Measurements from ENCODE around the gene LDB1. TPM values are rescaled to one million over a fixed set of nuclear protein-coding genes. Genes with fewer than 3 reads are reported as not detected.

The LDB1 gene
- total RNA-seq, 2 experiments from 2014 or later, result 50.8 to 60.9 TPM

- BruUV-seq (replicated peaks), result no TSS peak
- no peaks in the 10 kb centered on the region for H3K4me1 ChIP-seq (ENCODE audit: insufficient read depth, low read length, poor library complexity, severe bottlenecking)
Measured at GRCh38 chr10:102102421-102102820, 17.7 kb downstream of the LDB1 start.

DNA sequence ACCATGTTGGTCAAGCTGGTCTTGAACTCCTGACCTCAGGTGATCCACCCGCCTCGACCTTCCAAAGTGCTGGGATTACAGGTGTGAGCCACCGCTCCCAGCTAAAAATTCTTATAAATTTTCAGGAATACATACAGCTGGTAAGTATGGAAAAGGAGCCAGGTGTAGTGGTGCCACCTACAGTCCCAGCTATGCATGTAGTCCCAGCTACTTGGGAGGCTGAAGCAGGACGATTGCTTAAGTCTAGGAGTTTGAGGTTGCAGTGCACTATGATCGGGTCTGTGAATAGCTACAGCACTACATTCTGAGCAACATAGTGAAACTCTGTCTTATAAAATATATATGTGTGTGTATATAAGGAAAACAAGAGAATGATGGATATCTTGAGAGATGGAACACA, 19.0 kb downstream of the LDB1 start:
- Histone ChIP-seq H3K4me1 (ENCODE audit: insufficient read depth, low read length, poor library complexity, severe bottlenecking) (no peaks in the 10 kb centered on the region), H3K4me3 (ENCODE audit: low read depth, low read length, poor library complexity, severe bottlenecking) (no peak overlapping the region), H3K9me3 (ENCODE audit: low read length) (no peaks in the 10 kb centered on the region), H4K20me1 (ENCODE audit: insufficient read depth, low read length) (no peaks in the 10 kb centered on the region), H2AFZ (ENCODE audit: low read length) (no peak overlapping the region), H3K36me3 (ENCODE audit: insufficient read depth, low read length) (peaks cover 3% of the 10 kb centered on the region; the same call in 1 of the 2 replicates), H3K79me2 (ENCODE audit: insufficient read depth, low read depth, low read length) (no peaks in the 10 kb centered on the region), H3K27ac (ENCODE audit: low read depth, low read length, poor library complexity, severe bottlenecking) (no peak overlapping the region), H3K4me2 (ENCODE audit: low read length) (no peak overlapping the region), H3K9me2 (ENCODE audit: insufficient read depth, low read length) (no peaks in the 10 kb centered on the region)
- intact Hi-C loops (cut with micrococcal nuclease; ENCODE audit: unreplicated experiment), result no loop called here
- no peak for DNase-seq (ENCODE audit: low spot score)
- TF ChIP-seq, protein P1, sequence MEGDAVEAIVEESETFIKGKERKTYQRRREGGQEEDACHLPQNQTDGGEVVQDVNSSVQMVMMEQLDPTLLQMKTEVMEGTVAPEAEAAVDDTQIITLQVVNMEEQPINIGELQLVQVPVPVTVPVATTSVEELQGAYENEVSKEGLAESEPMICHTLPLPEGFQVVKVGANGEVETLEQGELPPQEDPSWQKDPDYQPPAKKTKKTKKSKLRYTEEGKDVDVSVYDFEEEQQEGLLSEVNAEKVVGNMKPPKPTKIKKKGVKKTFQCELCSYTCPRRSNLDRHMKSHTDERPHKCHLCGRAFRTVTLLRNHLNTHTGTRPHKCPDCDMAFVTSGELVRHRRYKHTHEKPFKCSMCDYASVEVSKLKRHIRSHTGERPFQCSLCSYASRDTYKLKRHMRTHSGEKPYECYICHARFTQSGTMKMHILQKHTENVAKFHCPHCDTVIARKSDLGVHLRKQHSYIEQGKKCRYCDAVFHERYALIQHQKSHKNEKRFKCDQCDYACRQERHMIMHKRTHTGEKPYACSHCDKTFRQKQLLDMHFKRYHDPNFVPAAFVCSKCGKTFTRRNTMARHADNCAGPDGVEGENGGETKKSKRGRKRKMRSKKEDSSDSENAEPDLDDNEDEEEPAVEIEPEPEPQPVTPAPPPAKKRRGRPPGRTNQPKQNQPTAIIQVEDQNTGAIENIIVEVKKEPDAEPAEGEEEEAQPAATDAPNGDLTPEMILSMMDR (conservative IDR thresholded peaks at IDR 0.05; ENCODE audit: low read length), result no peak
- TF ChIP-seq EZH2phosphoT487 (IDR thresholded peaks at IDR 0.05; ENCODE audit: borderline replicate concordance, low read depth, low read length), result no peak
- POLR2A ChIA-PET, result interaction anchor here (0.6 to 1.6 kb wide), 4 partner anchors 12 to 1556 kb away, joined by 3 to 6 read pairs (median 3); no protein-coding TSS in a partner anchor
- CTCF ChIA-PET (ENCODE audit: unreplicated experiment), result no interaction called here
- no TSS peak for BruUV-seq (replicated peaks)

More at GRCh38 chr10:102102421-102102820, 17.7 kb downstream of the LDB1 start:
- Histone ChIP-seq H3K4me2 (ENCODE audit: low read length) (no peak overlapping the region), H4K20me1 (ENCODE audit: insufficient read depth, low read length) (no peaks in the 10 kb centered on the region), H3K79me2 (ENCODE audit: insufficient read depth, low read depth, low read length) (no peaks in the 10 kb centered on the region), H3K4me3 (ENCODE audit: low read depth, low read length, poor library complexity, severe bottlenecking) (no peak overlapping the region), H3K9me3 (ENCODE audit: low read length) (no peaks in the 10 kb centered on the region), H2AFZ (ENCODE audit: low read length) (no peak overlapping the region), H3K27ac (ENCODE audit: low read depth, low read length, poor library complexity, severe bottlenecking) (no peak overlapping the region), H3K9me2 (ENCODE audit: insufficient read depth, low read length) (no peaks in the 10 kb centered on the region), H3K36me3 (ENCODE audit: insufficient read depth, low read length) (peaks cover 13% of the 10 kb centered on the region; the same call in 1 of the 2 replicates)
- ChIA-PET POLR2A (interaction anchor here (0.7 to 0.8 kb wide), 3 partner anchors 11 to 37 kb away, joined by 3 read pairs; no protein-coding TSS in a partner anchor), CTCF (ENCODE audit: unreplicated experiment) (no interaction called here)
- TF ChIP-seq, protein P1 (conservative IDR thresholded peaks at IDR 0.05; ENCODE audit: low read length), result no peak
- TF ChIP-seq EZH2phosphoT487 (IDR thresholded peaks at IDR 0.05; ENCODE audit: borderline replicate concordance, low read depth, low read length), result no peak
- intact Hi-C loops (cut with micrococcal nuclease; ENCODE audit: unreplicated experiment), result no loop called here
- no peak for DNase-seq (ENCODE audit: low spot score)

DNA sequence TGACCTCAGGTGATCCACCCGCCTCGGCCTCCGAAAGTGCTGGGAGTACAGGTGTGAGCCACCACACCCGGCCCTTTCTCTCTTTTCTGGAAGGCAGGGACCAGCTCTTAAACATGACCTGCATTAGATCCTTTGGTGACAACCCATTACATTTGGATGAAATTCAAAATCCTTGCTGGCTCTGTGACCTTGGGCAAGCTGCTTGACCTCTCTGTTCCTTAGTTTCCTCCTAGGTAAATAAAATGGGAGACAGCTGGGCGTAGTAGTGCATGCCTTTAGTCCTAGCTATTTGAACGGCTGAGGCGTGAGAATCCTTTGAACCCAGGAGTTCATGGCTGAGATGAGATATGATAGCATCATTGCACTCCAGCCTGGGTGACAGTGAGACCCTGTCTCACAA, 23.7 kb downstream of the LDB1 start:
- ChIA-PET POLR2A (interaction anchor here (0.6 kb wide), 1 partner anchor 342 kb away, joined by 6 read pairs; no protein-coding TSS in a partner anchor), CTCF (ENCODE audit: unreplicated experiment) (no interaction called here)
- H2AFZ ChIP-seq (ENCODE audit: low read length), result no peak overlapping the region
- H3K4me1 ChIP-seq (ENCODE audit: insufficient read depth, low read length, poor library complexity, severe bottlenecking), result no peaks in the 10 kb centered on the region
- no peaks in the 10 kb centered on the region for H3K79me2 ChIP-seq (ENCODE audit: insufficient read depth, low read depth, low read length)
- DNase-seq (ENCODE audit: low spot score), result no peak
- no peak overlapping the region for H3K4me2 ChIP-seq (ENCODE audit: low read length)
- no peak overlapping the region for H3K27ac ChIP-seq (ENCODE audit: low read depth, low read length, poor library complexity, severe bottlenecking)
- BruUV-seq (replicated peaks), result no TSS peak
- H3K9me2 ChIP-seq (ENCODE audit: insufficient read depth, low read length), result no peaks in the 10 kb centered on the region
- H3K4me3 ChIP-seq (ENCODE audit: low read depth, low read length, poor library complexity, severe bottlenecking), result no peak overlapping the region
- TF ChIP-seq, protein P1 (conservative IDR thresholded peaks at IDR 0.05; ENCODE audit: low read length), result no peak
- TF ChIP-seq EZH2phosphoT487 (IDR thresholded peaks at IDR 0.05; ENCODE audit: borderline replicate concordance, low read depth, low read length), result no peak
- no peaks in the 10 kb centered on the region for H4K20me1 ChIP-seq (ENCODE audit: insufficient read depth, low read length)
- intact Hi-C loops (cut with micrococcal nuclease; ENCODE audit: unreplicated experiment), result no loop called here
- no peaks in the 10 kb centered on the region for H3K9me3 ChIP-seq (ENCODE audit: low read length)
- no peaks in the 10 kb centered on the region for H3K36me3 ChIP-seq (ENCODE audit: insufficient read depth, low read length)

Data from OCI-LY7 (cell line).